ENCODE measurements around the gene ZDHHC22. TPM values are rescaled to one million over a fixed set of nuclear protein-coding genes. Genes with fewer than 3 reads are reported as not detected.

ZDHHC22 gene
- polyA plus RNA-seq, 3 donors, result 0.02 to 0.04 TPM; not detected in 1

DNA sequence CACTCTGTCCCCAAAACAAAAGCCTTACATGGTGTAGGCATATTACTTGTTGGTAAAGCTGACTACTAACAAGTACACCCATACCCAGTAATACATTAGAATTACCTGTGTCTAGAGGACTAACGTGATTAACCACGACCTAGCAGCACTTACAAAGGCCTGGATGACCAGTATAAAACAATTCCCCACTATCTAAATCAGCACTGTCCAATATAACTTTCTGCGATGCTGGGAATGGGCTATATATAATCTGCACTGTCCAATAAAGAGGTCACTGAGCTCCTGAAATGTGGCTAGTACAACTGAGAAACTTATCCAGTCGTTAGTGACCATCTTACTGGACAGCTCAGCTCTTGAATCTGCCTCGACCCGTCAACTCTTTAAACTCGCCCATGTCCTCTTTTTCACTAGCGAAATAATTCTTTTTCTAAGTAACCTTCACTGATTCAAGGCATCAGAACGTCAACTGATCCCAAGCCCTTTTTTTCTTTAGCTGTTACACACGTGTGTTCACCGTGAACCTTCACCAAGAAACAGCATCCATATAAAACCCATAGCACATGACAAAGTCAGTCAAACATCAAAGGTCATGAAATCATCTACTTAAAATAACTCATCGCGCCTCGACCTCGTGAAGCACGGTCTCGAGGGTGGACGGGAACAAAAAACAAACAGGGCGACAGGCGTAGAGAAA, 44.4 kb downstream of the ZDHHC22 start:
- peak overlapping the region; percentile 90 for H3K27ac ChIP-seq (ENCODE audit: low read depth, low read length)
- 4 to 6% (median 5%) methylated on average over 20 of the region's 20 CpGs for WGBS, 3 donors

GRCh38 chr14:77094672-77095284, 46.8 kb downstream of the ZDHHC22 start:
- WGBS, 3 donors, result 17 to 22% (median 22%) methylated on average over 8 of the region's 8 CpGs
- H3K27ac ChIP-seq (ENCODE audit: low read depth, low read length), result no peak overlapping the region

GRCh38 chr14:77092676-77093075, 48.9 kb downstream of the ZDHHC22 start:
- WGBS, 3 donors, result 81 to 90% (median 86%) methylated on average over 3 of the region's 3 CpGs

GRCh38 chr14:77091518-77091917, 50.1 kb downstream of the ZDHHC22 start:
- no peak overlapping the region for H3K27ac ChIP-seq (ENCODE audit: low read depth, low read length)

More at GRCh38 chr14:77092676-77093075, 48.9 kb downstream of the ZDHHC22 start:
- no peak overlapping the region for H3K27ac ChIP-seq (ENCODE audit: low read depth, low read length)

GRCh38 chr14:77088645-77089044, 52.9 kb downstream of the ZDHHC22 start:
- 81 to 88% (median 84%) methylated on average over 2 of the region's 2 CpGs for WGBS, 3 donors
- no peak overlapping the region for H3K27ac ChIP-seq (ENCODE audit: low read depth, low read length)

DNA sequence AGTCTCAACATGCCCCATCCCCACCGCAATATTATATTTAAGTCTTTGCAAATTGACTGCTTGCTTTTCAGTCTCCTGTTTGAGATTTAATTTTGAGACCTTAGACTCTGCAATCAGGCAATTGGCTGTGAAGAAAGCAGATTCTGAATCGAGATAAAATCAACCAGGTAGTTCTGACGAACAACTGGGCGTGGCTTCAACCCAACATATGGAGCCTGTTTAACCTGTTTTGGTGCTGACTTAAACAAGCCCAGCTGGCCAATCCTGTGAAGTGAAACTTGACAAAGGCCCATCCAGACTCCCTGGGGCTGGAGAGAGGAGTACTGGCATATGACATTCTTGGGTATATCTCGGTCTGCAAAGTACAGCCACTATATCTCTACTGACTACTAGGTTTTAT, 53.4 kb downstream of the ZDHHC22 start:
- 35 to 79% (median 70%) methylated on average over 5 of the region's 5 CpGs for WGBS, 3 donors
- H3K27ac ChIP-seq (ENCODE audit: low read depth, low read length), result no peak overlapping the region

DNA sequence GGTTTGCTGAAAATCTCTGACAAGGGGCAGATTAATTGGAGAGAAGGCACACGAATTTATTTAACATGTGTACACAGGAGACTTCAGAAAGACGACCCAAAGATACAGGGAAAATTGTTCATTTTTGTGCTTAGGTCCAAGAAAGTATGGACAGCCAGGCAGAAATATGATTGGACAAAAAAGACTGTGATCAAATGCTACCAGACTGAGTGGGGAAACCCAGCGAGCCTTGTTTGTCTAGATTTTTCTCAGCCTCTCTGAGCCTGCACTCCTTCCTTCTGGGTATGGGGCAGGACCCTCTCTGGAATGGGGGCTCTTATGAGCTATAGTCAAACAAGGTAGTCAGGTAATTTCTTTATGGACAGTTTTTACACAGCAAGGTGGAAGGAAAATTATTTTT, 54.0 kb downstream of the ZDHHC22 start:
- no peak overlapping the region for H3K27ac ChIP-seq (ENCODE audit: low read depth, low read length)

GRCh38 chr14:77086951-77087350, 54.6 kb downstream of the ZDHHC22 start:
- 92 to 96% (median 93%) methylated on average over 6 of the region's 6 CpGs for WGBS, 3 donors
- H3K27ac ChIP-seq (ENCODE audit: low read depth, low read length), result no peak overlapping the region

More for the DNA sequence above, 54.0 kb downstream of the ZDHHC22 start:
- WGBS, 3 donors, result 70 to 74% (median 72%) methylated on average over 3 of the region's 3 CpGs

GRCh38 chr14:77086017-77086727, 55.4 kb downstream of the ZDHHC22 start:
- no peak overlapping the region for H3K27ac ChIP-seq (ENCODE audit: low read depth, low read length)
- 94 to 96% (median 96%) methylated on average over 3 of the region's 3 CpGs for WGBS, 3 donors

DNA sequence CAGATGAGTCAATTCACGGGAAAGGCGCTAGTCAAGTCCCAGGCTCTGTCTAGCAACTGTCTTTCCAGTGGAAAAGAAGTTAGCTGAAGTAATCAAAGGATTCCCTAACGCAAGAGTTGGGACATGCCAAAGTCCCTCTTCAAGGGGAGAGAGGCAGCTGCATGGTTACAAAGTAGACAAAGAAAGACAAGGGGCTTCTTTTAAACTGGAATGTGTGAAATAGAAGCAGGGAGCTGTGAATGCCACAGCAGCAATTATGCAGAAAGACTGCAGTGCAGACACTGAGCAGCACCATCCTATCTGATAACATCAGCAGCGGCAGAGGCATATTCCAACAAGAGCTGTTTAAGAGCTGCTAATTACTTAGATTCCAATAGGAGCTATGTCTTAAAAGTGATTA, 56.1 kb downstream of the ZDHHC22 start:
- 78 to 84% (median 82%) methylated on average over 4 of the region's 4 CpGs for WGBS, 3 donors
- H3K27ac ChIP-seq (ENCODE audit: low read depth, low read length), result no peak overlapping the region

DNA sequence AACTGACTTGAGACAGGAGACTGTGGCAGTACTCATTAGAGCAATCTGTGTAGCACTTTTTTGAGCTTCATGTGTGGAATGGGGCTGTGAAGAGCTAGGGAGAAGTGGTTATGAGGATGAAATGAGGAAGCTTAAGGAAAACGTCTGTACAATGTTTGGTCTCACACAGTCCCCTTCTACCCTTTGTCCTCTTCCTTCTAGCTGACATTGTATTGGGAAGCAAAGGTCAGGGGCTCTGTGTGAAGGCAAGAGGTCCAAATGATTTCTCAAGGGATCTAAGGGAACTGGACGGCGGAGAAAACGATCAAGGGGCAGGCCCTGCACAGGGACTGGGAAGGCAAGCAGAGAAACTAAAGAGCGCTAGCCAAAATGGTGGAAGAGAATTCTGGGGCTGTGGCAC, 56.6 kb downstream of the ZDHHC22 start:
- 50 to 71% (median 58%) methylated on average over 5 of the region's 5 CpGs for WGBS, 3 donors
- H3K27ac ChIP-seq (ENCODE audit: low read depth, low read length), result no peak overlapping the region

GRCh38 chr14:77083082-77083481, 58.5 kb downstream of the ZDHHC22 start:
- 62 to 91% (median 72%) methylated on average over 3 of the region's 3 CpGs for whole genome bisulfite sequencing, 3 donors

DNA sequence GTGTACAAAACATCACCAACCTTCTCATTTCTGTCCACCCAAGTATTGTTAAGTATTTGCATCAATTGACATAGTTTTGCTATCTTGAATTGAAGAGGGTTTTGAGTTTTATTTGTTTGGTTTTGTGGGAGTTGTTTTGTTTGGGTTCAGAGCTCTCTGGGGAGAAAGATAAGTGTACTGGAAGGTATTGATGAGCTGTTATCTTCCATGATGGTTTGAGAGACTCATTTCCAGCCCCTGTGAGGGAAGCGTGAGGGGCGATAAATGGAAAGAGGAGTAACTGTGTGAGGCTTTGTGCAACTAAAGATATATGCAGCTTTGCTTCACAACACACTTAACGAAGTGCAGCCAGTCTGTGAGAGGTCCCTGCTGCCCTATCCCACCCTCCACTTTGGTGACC, 59.2 kb downstream of the ZDHHC22 start:
- no peak overlapping the region for H3K27ac ChIP-seq (ENCODE audit: low read depth, low read length)
- 95 to 97% (median 96%) methylated on average over 3 of the region's 3 CpGs for WGBS, 3 donors

More at GRCh38 chr14:77083082-77083481, 58.5 kb downstream of the ZDHHC22 start:
- H3K27ac ChIP-seq (ENCODE audit: low read depth, low read length), result no peak overlapping the region

Other genes with a start within 250 kb of the ZDHHC22 start
- gene IRF2BPL, start 113.1 kb downstream of the ZDHHC22 start, polyA plus RNA-seq, result 10 to 100 TPM; 13.7 to 53.2 (median 27.3) TPM
- 1 to 10 TPM; 5.1 to 8.0 (median 7.7) TPM for gene CIPC, start 43.5 kb downstream of the ZDHHC22 start, polyA plus RNA-seq
- 1 to 10 TPM in 1 of 3 donors, under 1 TPM in 1, not detected in 1; 0.12 to 1.8 TPM for gene TMEM63C, start 40.0 kb upstream of the ZDHHC22 start, polyA plus RNA-seq
- gene NGB, start 129.4 kb upstream of the ZDHHC22 start, polyA plus RNA-seq, result under 1 TPM in 1 of 3 donors, not detected in 2; 0.14 TPM
- gene POMT2, start 179.1 kb upstream of the ZDHHC22 start, polyA plus RNA-seq, result 10 to 100 TPM in 1 of 3 donors, 1 to 10 TPM in 2; 8.1 to 12.4 (median 9.3) TPM
- gene GSTZ1, start 179.2 kb upstream of the ZDHHC22 start, polyA plus RNA-seq, result 10 to 100 TPM; 15.2 to 33.1 (median 19.6) TPM
- 1 to 10 TPM; 3.0 to 6.4 (median 4.2) TPM for gene TMED8, start 235.3 kb upstream of the ZDHHC22 start, polyA plus RNA-seq
- gene SAMD15, start 235.6 kb upstream of the ZDHHC22 start, polyA plus RNA-seq, result under 1 TPM; 0.30 to 0.54 (median 0.34) TPM